ENCODE measurements around the gene FAM118B.

Gene FAM118B

DNA sequence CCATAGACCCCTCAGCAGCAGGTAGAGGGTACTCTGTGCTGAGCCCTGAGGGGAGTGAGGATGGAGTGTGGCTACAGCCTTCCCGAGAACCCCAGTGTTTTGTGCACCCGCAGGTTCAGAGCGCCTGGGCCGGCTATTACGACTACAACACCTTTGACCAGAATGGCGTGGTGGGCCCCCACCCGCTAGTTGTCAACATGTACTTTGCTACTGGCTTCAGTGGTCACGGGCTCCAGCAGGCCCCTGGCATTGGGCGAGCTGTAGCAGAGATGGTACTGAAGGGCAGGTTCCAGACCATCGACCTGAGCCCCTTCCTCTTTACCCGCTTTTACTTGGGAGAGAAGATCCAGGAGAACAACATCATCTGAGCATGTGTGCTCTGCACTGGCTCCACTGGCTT, 65.7 kb downstream of the FAM118B start:
- Histone ChIP-seq H3K27me3 (ENCODE audit: low read length) (no peaks in the 10 kb centered on the region), H4K20me1 (ENCODE audit: low read depth, low read length) (no peaks in the 10 kb centered on the region), H3K4me2 (ENCODE audit: low read depth, low read length, poor library complexity, severe bottlenecking) (no peak overlapping the region), H3K4me3 (ENCODE audit: insufficient read depth, low read length, poor library complexity, severe bottlenecking) (no peak overlapping the region), H3K79me2 (ENCODE audit: insufficient read depth, low read length) (no peaks in the 10 kb centered on the region), H3K9me2 (replicated peaks; ENCODE audit: insufficient read depth, low read length) (no peaks in the 10 kb centered on the region), H3F3A (ENCODE audit: insufficient read depth) (no peaks in the 10 kb centered on the region), H3K36me3 (ENCODE audit: low read length) (no peaks in the 10 kb centered on the region), H3K27ac (ENCODE audit: low read depth, low read length) (no peak overlapping the region), H3K9ac (ENCODE audit: low read length) (no peak overlapping the region), H2AFZ (ENCODE audit: low read depth, low read length, severe bottlenecking) (no peak overlapping the region), H3K9me3 (ENCODE audit: insufficient read depth, low read length) (no peaks in the 10 kb centered on the region)
- TF ChIP-seq, protein P1, sequence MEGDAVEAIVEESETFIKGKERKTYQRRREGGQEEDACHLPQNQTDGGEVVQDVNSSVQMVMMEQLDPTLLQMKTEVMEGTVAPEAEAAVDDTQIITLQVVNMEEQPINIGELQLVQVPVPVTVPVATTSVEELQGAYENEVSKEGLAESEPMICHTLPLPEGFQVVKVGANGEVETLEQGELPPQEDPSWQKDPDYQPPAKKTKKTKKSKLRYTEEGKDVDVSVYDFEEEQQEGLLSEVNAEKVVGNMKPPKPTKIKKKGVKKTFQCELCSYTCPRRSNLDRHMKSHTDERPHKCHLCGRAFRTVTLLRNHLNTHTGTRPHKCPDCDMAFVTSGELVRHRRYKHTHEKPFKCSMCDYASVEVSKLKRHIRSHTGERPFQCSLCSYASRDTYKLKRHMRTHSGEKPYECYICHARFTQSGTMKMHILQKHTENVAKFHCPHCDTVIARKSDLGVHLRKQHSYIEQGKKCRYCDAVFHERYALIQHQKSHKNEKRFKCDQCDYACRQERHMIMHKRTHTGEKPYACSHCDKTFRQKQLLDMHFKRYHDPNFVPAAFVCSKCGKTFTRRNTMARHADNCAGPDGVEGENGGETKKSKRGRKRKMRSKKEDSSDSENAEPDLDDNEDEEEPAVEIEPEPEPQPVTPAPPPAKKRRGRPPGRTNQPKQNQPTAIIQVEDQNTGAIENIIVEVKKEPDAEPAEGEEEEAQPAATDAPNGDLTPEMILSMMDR (IDR thresholded peaks at IDR 0.05; ENCODE audit: insufficient read depth, low read length, poor library complexity, severe bottlenecking), result no peak
- TF ChIP-seq EZH2phosphoT487 (conservative IDR thresholded peaks at IDR 0.05; ENCODE audit: low read length), result no peak

GRCh38 chr11:126277780-126278179, 66.2 kb downstream of the FAM118B start:
- TF ChIP-seq, protein P1 (IDR thresholded peaks at IDR 0.05; ENCODE audit: insufficient read depth, low read length, poor library complexity, severe bottlenecking), result no peak
- no peak for TF ChIP-seq EZH2phosphoT487 (conservative IDR thresholded peaks at IDR 0.05; ENCODE audit: low read length)
- H3K36me3 ChIP-seq (ENCODE audit: low read length), result no peaks in the 10 kb centered on the region
- no peak overlapping the region for H3K27ac ChIP-seq (ENCODE audit: low read depth, low read length)
- no peaks in the 10 kb centered on the region for H4K20me1 ChIP-seq (ENCODE audit: low read depth, low read length)
- H3K79me2 ChIP-seq (ENCODE audit: insufficient read depth, low read length), result no peaks in the 10 kb centered on the region
- no peaks in the 10 kb centered on the region for H3F3A ChIP-seq (ENCODE audit: insufficient read depth)
- no peak overlapping the region for H3K9ac ChIP-seq (ENCODE audit: low read length)
- H2AFZ ChIP-seq (ENCODE audit: low read depth, low read length, severe bottlenecking), result no peak overlapping the region
- no peak overlapping the region for H3K4me2 ChIP-seq (ENCODE audit: low read depth, low read length, poor library complexity, severe bottlenecking)
- H3K4me3 ChIP-seq (ENCODE audit: insufficient read depth, low read length, poor library complexity, severe bottlenecking), result no peak overlapping the region
- H3K9me3 ChIP-seq (ENCODE audit: insufficient read depth, low read length), result no peaks in the 10 kb centered on the region
- H3K9me2 ChIP-seq (replicated peaks; ENCODE audit: insufficient read depth, low read length), result no peaks in the 10 kb centered on the region
- no peaks in the 10 kb centered on the region for H3K27me3 ChIP-seq (ENCODE audit: low read length)

DNA sequence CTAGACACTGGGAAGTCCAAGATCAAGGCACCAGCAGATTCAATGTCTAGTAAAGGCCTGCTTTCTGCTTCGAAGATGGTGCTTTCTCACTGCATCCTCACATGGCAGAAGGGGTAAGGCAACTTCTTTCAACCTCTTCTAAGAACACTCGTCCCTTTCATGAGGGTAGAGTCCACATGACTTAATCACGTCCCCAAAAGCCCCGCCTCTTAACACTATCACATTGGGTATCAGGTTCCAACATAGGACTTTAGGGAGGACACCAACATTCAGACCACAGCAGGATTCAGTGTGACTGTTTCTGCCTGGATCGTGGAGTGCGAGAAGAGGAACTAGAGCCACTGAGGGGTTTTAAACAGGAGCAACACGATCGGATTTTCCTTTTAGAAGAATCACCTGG, 67.6 kb downstream of the FAM118B start:
- no peak overlapping the region for H3K4me2 ChIP-seq (ENCODE audit: low read depth, low read length, poor library complexity, severe bottlenecking)
- H3K9ac ChIP-seq (ENCODE audit: low read length), result no peak overlapping the region
- no peaks in the 10 kb centered on the region for H3K9me3 ChIP-seq (ENCODE audit: insufficient read depth, low read length)
- no peaks in the 10 kb centered on the region for H3F3A ChIP-seq (ENCODE audit: insufficient read depth)
- no peaks in the 10 kb centered on the region for H3K36me3 ChIP-seq (ENCODE audit: low read length)
- H3K4me3 ChIP-seq (ENCODE audit: insufficient read depth, low read length, poor library complexity, severe bottlenecking), result no peak overlapping the region
- H3K27ac ChIP-seq (ENCODE audit: low read depth, low read length), result no peak overlapping the region
- no peaks in the 10 kb centered on the region for H3K79me2 ChIP-seq (ENCODE audit: insufficient read depth, low read length)
- no peaks in the 10 kb centered on the region for H3K27me3 ChIP-seq (ENCODE audit: low read length)
- no peak overlapping the region for H2AFZ ChIP-seq (ENCODE audit: low read depth, low read length, severe bottlenecking)
- no peaks in the 10 kb centered on the region for H4K20me1 ChIP-seq (ENCODE audit: low read depth, low read length)
- no peaks in the 10 kb centered on the region for H3K9me2 ChIP-seq (replicated peaks; ENCODE audit: insufficient read depth, low read length)
- TF ChIP-seq EZH2phosphoT487 (conservative IDR thresholded peaks at IDR 0.05; ENCODE audit: low read length), result no peak

- Histone ChIP-seq H3K9ac (ENCODE audit: low read length) (no peak overlapping the region), H3K27ac (ENCODE audit: low read depth, low read length) (no peak overlapping the region), H3K9me3 (ENCODE audit: insufficient read depth, low read length) (no peaks in the 10 kb centered on the region), H3K27me3 (ENCODE audit: low read length) (no peaks in the 10 kb centered on the region), H3K36me3 (ENCODE audit: low read length) (no peaks in the 10 kb centered on the region), H3F3A (ENCODE audit: insufficient read depth) (no peaks in the 10 kb centered on the region), H4K20me1 (ENCODE audit: low read depth, low read length) (no peaks in the 10 kb centered on the region), H3K4me3 (ENCODE audit: insufficient read depth, low read length, poor library complexity, severe bottlenecking) (no peak overlapping the region), H3K4me2 (ENCODE audit: low read depth, low read length, poor library complexity, severe bottlenecking) (no peak overlapping the region), H2AFZ (ENCODE audit: low read depth, low read length, severe bottlenecking) (no peak overlapping the region), H3K79me2 (ENCODE audit: insufficient read depth, low read length) (no peaks in the 10 kb centered on the region), H3K9me2 (replicated peaks; ENCODE audit: insufficient read depth, low read length) (no peaks in the 10 kb centered on the region)
- no peak for TF ChIP-seq EZH2phosphoT487 (conservative IDR thresholded peaks at IDR 0.05; ENCODE audit: low read length)
- TF ChIP-seq, protein P1 (IDR thresholded peaks at IDR 0.05; ENCODE audit: insufficient read depth, low read length, poor library complexity, severe bottlenecking), result no peak
These were observed 69.0 kb downstream of the FAM118B start for GRCh38 chr11:126280595-126280994.

All from SU-DHL-6 (cell line).